Fibroblast of lung (primary cell): ENCODE data around the gene KLHL29.

Experiments
- CTCF ChIP-seq, 2 donors: IDR thresholded peaks in 1 of 2; conservative IDR thresholded peaks in 1 of 2; 1 replicate in 1 of 2; 2 replicates in 1 of 2; pipeline ENCODE4 v1.5.1; 2011 to 2012; ENCODE audit warnings: low read length in 2 of 2, control low read depth in 1 of 2, inconsistent platforms in 1 of 2, low read depth in 1 of 2, mild to moderate bottlenecking in 1 of 2
- EZH2 ChIP-seq: IDR thresholded peaks from 2 replicates; pipeline ENCODE4 v1.5.1; 2012; ENCODE audit warnings: low read length, control low read depth, mild to moderate bottlenecking; ENCODE audit errors: missing control alignments

GRCh38 chr2:23489471-23490322 is 104.7 kb downstream of the KLHL29 start:
- no peak for TF ChIP-seq EZH2
- no peak for TF ChIP-seq CTCF (conservative IDR thresholded peaks at IDR 0.05 in 1 of 2, IDR thresholded peaks at IDR 0.05 in 1 of 2; ENCODE audit: low read depth in 1 of 2, low read length in 2 of 2)
